ENCODE data around the gene CXCL14.

Gene CXCL14

GRCh38 chr5:135623186-135623715 lies 44.5 kb upstream of the CXCL14 start:
- no peak overlapping the region for H3K27ac ChIP-seq
- no peak for DNase-seq
- peaks cover 36% of the 10 kb centered on the region for H3K27me3 ChIP-seq (ENCODE audit: insufficient read depth, low read depth, severe bottlenecking)
- H3K9me3 ChIP-seq (ENCODE audit: severe bottlenecking), result peaks cover 14% of the 10 kb centered on the region
- TF ChIP-seq CTCF (IDR thresholded peaks at IDR 0.05; ENCODE audit: low read depth, low read length), result no peak
- H3K36me3 ChIP-seq, result no peaks in the 10 kb centered on the region
- H3K4me3 ChIP-seq (ENCODE audit: low read depth, low read length), result no peak overlapping the region

- TF ChIP-seq CTCF (IDR thresholded peaks at IDR 0.05; ENCODE audit: low read depth, low read length), result no peak
- no peak overlapping the region for H3K4me3 ChIP-seq (ENCODE audit: low read depth, low read length)
- peaks cover 18% of the 10 kb centered on the region for H3K9me3 ChIP-seq (ENCODE audit: severe bottlenecking)
Observed at GRCh38 chr5:135615581-135616260, 36.9 kb upstream of the CXCL14 start.

GRCh38 chr5:135615171-135615570 lies 36.4 kb upstream of the CXCL14 start:
- peaks cover 12% of the 10 kb centered on the region for H3K27me3 ChIP-seq (ENCODE audit: insufficient read depth, low read depth, severe bottlenecking)
- no peak overlapping the region for H3K4me3 ChIP-seq (ENCODE audit: low read depth, low read length)
- peaks cover 18% of the 10 kb centered on the region for H3K9me3 ChIP-seq (ENCODE audit: severe bottlenecking)
- DNase-seq, result no peak
- no peak overlapping the region for H3K27ac ChIP-seq
- H3K36me3 ChIP-seq, result no peaks in the 10 kb centered on the region
- TF ChIP-seq CTCF (IDR thresholded peaks at IDR 0.05; ENCODE audit: low read depth, low read length), result no peak

More at GRCh38 chr5:135615581-135616260, 36.9 kb upstream of the CXCL14 start:
- DNase-seq, result no peak
- Histone ChIP-seq H3K27ac (no peak overlapping the region), H3K36me3 (no peaks in the 10 kb centered on the region), H3K27me3 (ENCODE audit: insufficient read depth, low read depth, severe bottlenecking) (peaks cover 12% of the 10 kb centered on the region)

GRCh38 chr5:135609981-135610380 lies 31.2 kb upstream of the CXCL14 start:
- H3K27me3 ChIP-seq (ENCODE audit: insufficient read depth, low read depth, severe bottlenecking), result peaks cover 23% of the 10 kb centered on the region
- H3K36me3 ChIP-seq, result no peaks in the 10 kb centered on the region
- peaks cover 4% of the 10 kb centered on the region for H3K9me3 ChIP-seq (ENCODE audit: severe bottlenecking)
- no peak overlapping the region for H3K4me3 ChIP-seq (ENCODE audit: low read depth, low read length)
- TF ChIP-seq CTCF (IDR thresholded peaks at IDR 0.05; ENCODE audit: low read depth, low read length), result no peak
- no peak for DNase-seq
- no peak overlapping the region for H3K27ac ChIP-seq

DNA sequence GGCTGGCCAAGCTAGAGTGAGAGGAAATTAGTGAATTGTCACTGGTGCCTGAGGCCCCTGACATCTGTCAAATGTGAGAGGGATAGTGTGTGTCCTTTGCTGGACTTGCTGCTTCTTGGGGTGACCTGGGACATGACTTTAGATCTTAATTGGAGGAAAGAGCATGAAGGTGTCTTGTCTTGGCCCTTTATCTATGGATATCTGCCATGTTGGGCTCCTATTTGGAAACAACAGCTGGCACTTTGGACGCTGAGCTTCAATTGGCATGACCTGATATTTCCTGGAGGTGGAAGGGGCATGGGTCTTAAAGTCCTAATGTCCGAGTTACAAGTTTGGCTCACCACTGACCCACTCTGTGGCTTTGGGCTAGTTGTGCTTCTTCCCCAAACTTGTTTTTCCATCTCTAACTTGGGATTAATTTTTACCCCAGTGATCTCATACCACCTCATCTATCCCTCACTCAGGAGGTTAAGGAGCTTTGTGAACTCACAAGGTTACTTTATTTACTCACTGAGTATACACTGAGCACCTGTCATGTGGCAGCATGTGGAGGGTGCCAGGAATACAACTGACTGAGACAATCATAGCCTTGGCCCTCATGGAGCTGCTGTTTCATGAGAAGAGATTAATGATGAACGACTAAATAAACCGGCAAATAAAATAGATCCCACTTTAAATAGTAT lies 30.1 kb upstream of the CXCL14 start:
- no peak overlapping the region for H3K27ac ChIP-seq
- H3K9me3 ChIP-seq (ENCODE audit: severe bottlenecking), result no peaks in the 10 kb centered on the region
- no peak for TF ChIP-seq CTCF (IDR thresholded peaks at IDR 0.05; ENCODE audit: low read depth, low read length)
- DNase-seq, result no peak
- no peaks in the 10 kb centered on the region for H3K36me3 ChIP-seq
- peaks cover 19% of the 10 kb centered on the region for H3K27me3 ChIP-seq (ENCODE audit: insufficient read depth, low read depth, severe bottlenecking)
- H3K4me3 ChIP-seq (ENCODE audit: low read depth, low read length), result no peak overlapping the region
